Measurements from ENCODE around the gene TMEM97. TPM values are rescaled to one million over a fixed set of nuclear protein-coding genes. Genes with fewer than 3 reads are reported as not detected.

The TMEM97 gene
- total RNA-seq (1 to 10 TPM; 2.6 to 3.7 TPM), total RNA-seq (2.0 to 76.4 (median 7.4) reads per million in 172 experiments)
- 2.7 TPM for polyA plus RNA-seq (2013, experiment 1 of 2)
- 3.7 TPM for polyA plus RNA-seq (2013, experiment 2 of 2)

DNA sequence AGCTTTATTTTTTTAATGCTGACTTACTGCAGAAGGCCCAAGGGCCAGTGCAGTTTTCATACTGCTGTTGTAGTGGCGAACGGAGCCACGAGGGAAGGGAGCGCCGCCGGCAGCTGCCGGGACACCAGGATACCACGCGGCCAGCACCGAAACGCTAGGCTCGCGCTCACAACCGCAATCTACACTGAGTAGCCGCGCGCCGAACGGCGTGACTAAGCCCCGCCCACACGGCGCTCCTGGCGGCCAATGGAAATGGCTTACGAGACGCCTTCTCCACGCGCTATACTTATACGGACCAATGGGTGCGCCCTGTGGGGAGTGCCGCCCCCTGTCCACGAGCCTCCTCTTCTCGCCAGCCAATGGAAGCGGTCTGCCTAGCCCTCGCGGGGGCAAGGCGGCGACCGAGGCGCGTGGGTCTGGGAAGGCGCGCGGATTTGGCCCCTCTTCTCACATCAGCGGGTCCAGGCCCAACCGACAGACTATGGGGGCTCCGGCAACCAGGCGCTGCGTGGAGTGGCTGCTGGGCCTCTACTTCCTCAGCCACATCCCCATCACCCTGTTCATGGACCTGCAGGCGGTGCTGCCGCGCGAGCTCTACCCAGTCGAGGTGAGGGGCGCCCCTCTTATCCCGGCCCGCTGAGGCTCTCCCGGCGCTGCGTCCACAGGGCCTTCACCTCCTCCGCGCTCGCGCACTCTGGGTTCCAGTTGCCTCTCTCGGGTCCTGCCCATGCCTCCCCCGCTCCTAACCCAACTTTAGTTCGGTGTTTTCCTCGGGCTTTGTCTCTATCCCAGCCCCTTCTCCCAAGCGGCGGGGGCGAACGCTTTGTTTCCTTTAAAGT, at the start of gene TMEM97:
Gene TMEM97 (plus strand): TSS at position 442 of the 839 bp plus-strand sequence. CDS start 40 bp downstream, at position 482.
- TF ChIP-seq, protein P1, sequence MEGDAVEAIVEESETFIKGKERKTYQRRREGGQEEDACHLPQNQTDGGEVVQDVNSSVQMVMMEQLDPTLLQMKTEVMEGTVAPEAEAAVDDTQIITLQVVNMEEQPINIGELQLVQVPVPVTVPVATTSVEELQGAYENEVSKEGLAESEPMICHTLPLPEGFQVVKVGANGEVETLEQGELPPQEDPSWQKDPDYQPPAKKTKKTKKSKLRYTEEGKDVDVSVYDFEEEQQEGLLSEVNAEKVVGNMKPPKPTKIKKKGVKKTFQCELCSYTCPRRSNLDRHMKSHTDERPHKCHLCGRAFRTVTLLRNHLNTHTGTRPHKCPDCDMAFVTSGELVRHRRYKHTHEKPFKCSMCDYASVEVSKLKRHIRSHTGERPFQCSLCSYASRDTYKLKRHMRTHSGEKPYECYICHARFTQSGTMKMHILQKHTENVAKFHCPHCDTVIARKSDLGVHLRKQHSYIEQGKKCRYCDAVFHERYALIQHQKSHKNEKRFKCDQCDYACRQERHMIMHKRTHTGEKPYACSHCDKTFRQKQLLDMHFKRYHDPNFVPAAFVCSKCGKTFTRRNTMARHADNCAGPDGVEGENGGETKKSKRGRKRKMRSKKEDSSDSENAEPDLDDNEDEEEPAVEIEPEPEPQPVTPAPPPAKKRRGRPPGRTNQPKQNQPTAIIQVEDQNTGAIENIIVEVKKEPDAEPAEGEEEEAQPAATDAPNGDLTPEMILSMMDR (IDR thresholded peaks at IDR 0.05) = no peak
- Histone ChIP-seq H3K36me3 (ENCODE audit: insufficient read depth, low read length) (no peaks in the 10 kb centered on the region), H3K9me3 (ENCODE audit: control insufficient read depth in 1 of 2, insufficient read depth in 1 of 2, low read length in 2 of 2) (no peaks in the 10 kb centered on the region), H3K4me1 (ENCODE audit: insufficient read depth, low read length) (peaks cover 20% of the 10 kb centered on the region), H3K27me3 (ENCODE audit: control insufficient read depth in 1 of 2, insufficient read depth in 2 of 2, low read length in 2 of 2) (no peaks in the 10 kb centered on the region), H3K4me3 (ENCODE audit: low read length) (peak within 1 kb of the TSS; percentile 73), H3K27ac (ENCODE audit: low read depth in 1 of 2, low read length in 2 of 2) (no peak within 1 kb of the TSS)
- no peaks in the 10 kb centered on the region for H3K9me3 Mint-ChIP-seq
- CTCF ChIA-PET = interaction anchor here (0.6 to 2.6 kb wide), 3 partner anchors 16 to 37 kb away, joined by 3 to 15 read pairs (median 3); partner anchors contain the start of genes IFT20 and TNFAIP1
- H3K27ac Mint-ChIP-seq = peak within 1 kb of the TSS; percentile 79
- intact Hi-C loops (cut with DNase I, micrococcal nuclease) = loop anchor here (1.0 to 5.0 kb wide), 4 partner anchors 16 to 277 kb away; partner anchors contain the start of genes IFT20 (in 2 of the 2), TNFAIP1 (in 2 of the 2), NLK (in 1 of the 2) and POLDIP2 (in 1 of the 2)
- POLR2A ChIA-PET = interaction anchor here (0.9 to 4.2 kb wide), 8 partner anchors 13 to 633 kb away, joined by 3 to 28 read pairs (median 6); partner anchors contain the start of genes IFT20, PHF12, POLDIP2 and SARM1
- ATAC-seq (ENCODE audit: poor library complexity) (peak; percentile 98), DNase-seq (peak; percentile 84 to 97 (median 92))
- no peaks in the 10 kb centered on the region for H3K36me3 Mint-ChIP-seq (ENCODE audit: low read depth)
- no peaks in the 10 kb centered on the region for H3K27me3 Mint-ChIP-seq
- peaks cover 24% of the 10 kb centered on the region for H3K4me1 Mint-ChIP-seq (ENCODE audit: low read depth)
- peak within 1 kb of the TSS; percentile 96 for H3K4me3 Mint-ChIP-seq

DNA sequence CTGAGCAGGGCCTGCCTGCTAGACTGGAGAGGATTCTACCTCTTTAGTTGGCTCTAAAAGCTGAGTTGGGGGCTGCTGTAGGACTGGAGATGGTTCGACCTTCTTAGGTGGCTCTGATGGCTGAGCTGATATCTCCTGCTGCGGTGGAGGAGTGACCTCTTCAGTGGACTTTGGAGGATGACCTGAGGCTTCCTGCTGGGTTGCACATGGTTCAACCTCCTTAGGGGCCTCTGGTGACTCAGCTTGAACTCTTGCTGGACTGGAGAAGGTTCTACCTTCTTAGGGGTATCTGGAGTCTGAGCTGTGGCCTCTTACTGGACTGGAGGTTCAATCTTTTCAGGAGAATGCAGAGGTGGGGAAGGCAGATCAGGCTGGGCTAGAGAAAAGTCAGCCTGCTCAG, 48.9 kb upstream of the TMEM97 start:
- Histone ChIP-seq H3K27me3 (ENCODE audit: control insufficient read depth in 1 of 2, insufficient read depth in 2 of 2, low read length in 2 of 2) (peaks cover 22 to 25% of the 10 kb centered on the region in 2 experiments), H3K4me1 (ENCODE audit: insufficient read depth, low read length) (peaks cover 2% of the 10 kb centered on the region), H3K36me3 (ENCODE audit: insufficient read depth, low read length) (no peaks in the 10 kb centered on the region), H3K9me3 (ENCODE audit: control insufficient read depth in 1 of 2, insufficient read depth in 1 of 2, low read length in 2 of 2) (peaks cover 0 to 25% of the 10 kb centered on the region in 2 experiments), H3K27ac (ENCODE audit: low read depth in 1 of 2, low read length in 2 of 2) (no peak overlapping the region), H3K4me3 (ENCODE audit: low read length) (no peak overlapping the region)
- ATAC-seq (ENCODE audit: poor library complexity) (no peak), DNase-seq (no peak)
- Mint-ChIP-seq H3K27me3 (peaks cover 62% of the 10 kb centered on the region), H3K27ac (no peak overlapping the region), H3K36me3 (ENCODE audit: low read depth) (no peaks in the 10 kb centered on the region), H3K4me1 (ENCODE audit: low read depth) (peaks cover 3% of the 10 kb centered on the region), H3K4me3 (no peak overlapping the region), H3K9me3 (no peaks in the 10 kb centered on the region)
- ChIA-PET CTCF (interaction anchor here (1.6 kb wide), 1 partner anchor 17 kb away, joined by 3 read pairs; no protein-coding TSS in a partner anchor), POLR2A (no interaction called here)
- TF ChIP-seq, protein P1 (IDR thresholded peaks at IDR 0.05) = no peak
- intact Hi-C loops (cut with DNase I, micrococcal nuclease) = no loop called here

DNA sequence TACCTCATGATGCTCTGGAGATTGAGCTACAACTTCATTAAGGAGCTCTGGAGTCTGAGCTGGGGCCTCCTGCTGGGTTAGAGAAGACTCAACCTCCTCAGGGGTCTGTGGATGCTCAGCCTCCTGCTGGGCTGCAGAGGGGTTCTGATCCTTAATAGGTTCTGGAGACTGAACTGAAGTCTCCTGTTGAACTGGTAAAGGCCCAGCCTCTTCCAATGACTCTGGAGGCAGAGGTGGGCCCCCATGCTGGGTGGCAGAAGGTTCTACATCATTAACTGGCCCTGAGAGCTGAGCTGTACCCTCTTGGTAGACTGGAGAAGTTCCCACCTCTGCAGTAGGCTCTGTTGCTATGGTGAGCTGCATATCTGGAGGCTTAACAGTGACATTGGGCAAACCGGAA, 48.1 kb upstream of the TMEM97 start:
- peaks cover 68% of the 10 kb centered on the region for H3K27me3 Mint-ChIP-seq
- intact Hi-C loops (cut with DNase I, micrococcal nuclease) = no loop called here

More for the DNA sequence above, 48.1 kb upstream of the TMEM97 start:
- Mint-ChIP-seq H3K4me1 (ENCODE audit: low read depth) (peaks cover 7% of the 10 kb centered on the region), H3K27ac (no peak overlapping the region), H3K9me3 (no peaks in the 10 kb centered on the region), H3K4me3 (no peak overlapping the region), H3K36me3 (ENCODE audit: low read depth) (no peaks in the 10 kb centered on the region)
- Histone ChIP-seq H3K27me3 (ENCODE audit: control insufficient read depth in 1 of 2, insufficient read depth in 2 of 2, low read length in 2 of 2) (peaks cover 25 to 27% of the 10 kb centered on the region in 2 experiments), H3K4me3 (ENCODE audit: low read length) (no peak overlapping the region), H3K27ac (ENCODE audit: low read depth in 1 of 2, low read length in 2 of 2) (no peak overlapping the region), H3K36me3 (ENCODE audit: insufficient read depth, low read length) (no peaks in the 10 kb centered on the region), H3K4me1 (ENCODE audit: insufficient read depth, low read length) (peaks cover 4% of the 10 kb centered on the region), H3K9me3 (ENCODE audit: control insufficient read depth in 1 of 2, insufficient read depth in 1 of 2, low read length in 2 of 2) (peaks cover 0 to 19% of the 10 kb centered on the region in 2 experiments)
- ATAC-seq (ENCODE audit: poor library complexity) = no peak
- TF ChIP-seq, protein P1 (IDR thresholded peaks at IDR 0.05) = no peak
- CTCF ChIA-PET = interaction anchor here (1.4 to 1.6 kb wide), 2 partner anchors 16 to 19 kb away, joined by 3 to 4 read pairs; no protein-coding TSS in a partner anchor
- DNase-seq = no peak
- POLR2A ChIA-PET = no interaction called here

Data from CD4-positive, alpha-beta T cell (primary cell).